Measurements from ENCODE around the gene HGF. TPM values are rescaled to one million over a fixed set of nuclear protein-coding genes. Genes with fewer than 3 reads are reported as not detected.

Gene HGF
- total and polyA plus RNA-seq, 8 donors, result 0.60 to 10.7 (median 6.6) TPM

GRCh38 chr7:81690688-81691087 lies 79.2 kb downstream of the HGF start:
- Histone ChIP-seq H3K9me3 (no peaks in the 10 kb centered on the region), H3K36me3 (no peaks in the 10 kb centered on the region), H3K27me3 (no peaks in the 10 kb centered on the region), H3K4me1 (no peaks in the 10 kb centered on the region), H3K27ac (no peak overlapping the region), H3K4me3 (no peak overlapping the region)
- no peak for DNase-seq
- TF ChIP-seq EP300 (IDR thresholded peaks at IDR 0.05) (no peak), CTCF (IDR thresholded peaks at IDR 0.05) (no peak), POLR2AphosphoS5 (IDR thresholded peaks at IDR 0.05) (no peak), POLR2A (IDR thresholded peaks at IDR 0.05) (no peak)
- intact Hi-C loops (cut with DNase I; ENCODE audit: low total_unique reads), result no loop called here
- 64 to 73% (median 70%) methylated on average over 3 of the region's 3 CpGs for WGBS, 5 donors

GRCh38 chr7:81690251-81690650 lies 79.6 kb downstream of the HGF start:
- Histone ChIP-seq H3K36me3 (no peaks in the 10 kb centered on the region), H3K9me3 (no peaks in the 10 kb centered on the region), H3K4me1 (no peaks in the 10 kb centered on the region), H3K4me3 (no peak overlapping the region), H3K27ac (no peak overlapping the region), H3K27me3 (no peaks in the 10 kb centered on the region)
- no peak for DNase-seq
- TF ChIP-seq EP300 (IDR thresholded peaks at IDR 0.05), result no peak
- TF ChIP-seq POLR2A (IDR thresholded peaks at IDR 0.05), result no peak
- TF ChIP-seq POLR2AphosphoS5 (IDR thresholded peaks at IDR 0.05), result no peak
- no peak for TF ChIP-seq CTCF (IDR thresholded peaks at IDR 0.05)
- intact Hi-C loops (cut with DNase I; ENCODE audit: low total_unique reads), result no loop called here
- WGBS, 5 donors, result 23 to 45% (median 29%) methylated on average over 5 of the region's 5 CpGs

- DNase-seq, result no peak
- Histone ChIP-seq H3K4me1 (no peaks in the 10 kb centered on the region), H3K27me3 (no peaks in the 10 kb centered on the region), H3K27ac (no peak overlapping the region), H3K9me3 (no peaks in the 10 kb centered on the region), H3K4me3 (no peak overlapping the region), H3K36me3 (no peaks in the 10 kb centered on the region)
- 75 to 84% (median 79%) methylated on average over 4 of the region's 4 CpGs for WGBS, 5 donors
- intact Hi-C loops (cut with DNase I; ENCODE audit: low total_unique reads), result no loop called here
- no peak for TF ChIP-seq CTCF (IDR thresholded peaks at IDR 0.05)
- no peak for TF ChIP-seq EP300 (IDR thresholded peaks at IDR 0.05)
- no peak for TF ChIP-seq POLR2A (IDR thresholded peaks at IDR 0.05)
- TF ChIP-seq POLR2AphosphoS5 (IDR thresholded peaks at IDR 0.05), result no peak
Measured at GRCh38 chr7:81688622-81689411, 81.0 kb downstream of the HGF start.

- H3K4me1 ChIP-seq, result no peaks in the 10 kb centered on the region
- H3K36me3 ChIP-seq, result no peaks in the 10 kb centered on the region
- H3K27me3 ChIP-seq, result no peaks in the 10 kb centered on the region
- intact Hi-C loops (cut with DNase I; ENCODE audit: low total_unique reads), result no loop called here
- no peaks in the 10 kb centered on the region for H3K9me3 ChIP-seq
- H3K4me3 ChIP-seq, result no peak overlapping the region
- no peak for TF ChIP-seq POLR2AphosphoS5 (IDR thresholded peaks at IDR 0.05)
- no peak for TF ChIP-seq POLR2A (IDR thresholded peaks at IDR 0.05)
- no peak for TF ChIP-seq EP300 (IDR thresholded peaks at IDR 0.05)
- TF ChIP-seq CTCF (IDR thresholded peaks at IDR 0.05), result no peak
- DNase-seq, result no peak
- H3K27ac ChIP-seq, result no peak overlapping the region
Measured at GRCh38 chr7:81687062-81687461, 82.8 kb downstream of the HGF start.

Data from stomach (tissue), 9 donors.